Middle frontal gyrus (tissue), 1 donor: Measurements from ENCODE around the gene KCTD11.

Experiments used
- DNase-seq: peaks from one replicate; pipeline ENCODE4 v3.0.0-alpha.2; 2015; ENCODE audit warnings: low spot score; ENCODE audit errors: extremely low spot score

KCTD11 gene

DNA sequence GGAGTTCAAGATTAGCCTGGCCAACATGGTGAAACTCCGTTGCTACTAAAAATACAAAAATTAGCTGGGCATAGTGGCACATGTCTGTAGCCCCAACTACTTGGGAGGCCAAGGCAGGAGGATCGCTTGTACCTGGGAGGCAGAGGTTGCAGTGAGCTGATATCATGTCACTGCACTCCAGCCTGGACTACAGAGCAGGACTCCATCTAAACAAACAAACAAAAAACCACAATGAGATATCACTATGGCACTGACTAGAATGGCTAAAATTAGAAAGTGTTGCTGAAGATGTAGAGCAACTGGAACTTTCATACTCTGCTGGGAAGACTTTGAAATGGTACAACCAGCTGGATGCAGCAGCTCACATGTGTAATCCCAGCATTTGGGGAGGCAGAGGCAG is 22.4 kb downstream of the KCTD11 start:
- DNase-seq = no peak

DNA sequence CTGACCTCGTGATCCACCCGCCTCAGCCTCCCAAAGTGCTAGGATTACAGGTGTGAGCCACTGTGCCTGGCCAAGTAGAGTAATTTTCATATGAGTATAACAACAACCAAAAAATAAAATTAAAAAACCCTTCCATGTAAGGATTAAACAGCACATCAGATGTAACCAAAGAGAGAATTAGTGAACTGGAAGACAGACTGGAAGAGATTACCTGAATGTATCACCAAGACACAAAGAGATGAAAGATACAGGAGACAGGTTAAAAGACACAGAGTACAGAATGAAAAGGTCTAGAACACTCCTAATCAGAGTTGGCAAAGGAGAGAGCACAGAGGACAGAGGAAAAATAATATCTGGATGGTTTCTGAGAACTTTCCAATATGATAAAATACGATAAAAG is 27.2 kb downstream of the KCTD11 start:
- DNase-seq = no peak

DNA sequence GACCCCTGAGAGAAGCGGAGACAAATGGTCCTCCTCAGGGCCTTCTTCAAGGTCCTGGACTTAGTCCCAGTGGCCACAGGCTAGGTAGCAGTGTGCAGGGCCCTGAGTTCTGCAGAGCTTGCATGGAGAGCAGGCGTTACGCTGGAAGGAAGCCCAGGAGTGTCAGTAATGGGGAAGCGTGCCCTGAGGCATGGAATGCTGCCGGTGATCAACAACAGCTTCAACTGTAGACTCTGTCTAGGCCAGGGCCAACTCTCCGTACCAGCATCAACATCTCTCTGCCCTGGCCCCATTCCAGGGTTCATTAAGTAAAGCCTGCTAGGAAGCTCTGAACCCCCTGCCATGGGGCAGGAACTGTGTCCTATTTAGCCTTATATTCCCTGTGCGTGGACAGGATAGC is 28.4 kb downstream of the KCTD11 start:
- no peak for DNase-seq

DNA sequence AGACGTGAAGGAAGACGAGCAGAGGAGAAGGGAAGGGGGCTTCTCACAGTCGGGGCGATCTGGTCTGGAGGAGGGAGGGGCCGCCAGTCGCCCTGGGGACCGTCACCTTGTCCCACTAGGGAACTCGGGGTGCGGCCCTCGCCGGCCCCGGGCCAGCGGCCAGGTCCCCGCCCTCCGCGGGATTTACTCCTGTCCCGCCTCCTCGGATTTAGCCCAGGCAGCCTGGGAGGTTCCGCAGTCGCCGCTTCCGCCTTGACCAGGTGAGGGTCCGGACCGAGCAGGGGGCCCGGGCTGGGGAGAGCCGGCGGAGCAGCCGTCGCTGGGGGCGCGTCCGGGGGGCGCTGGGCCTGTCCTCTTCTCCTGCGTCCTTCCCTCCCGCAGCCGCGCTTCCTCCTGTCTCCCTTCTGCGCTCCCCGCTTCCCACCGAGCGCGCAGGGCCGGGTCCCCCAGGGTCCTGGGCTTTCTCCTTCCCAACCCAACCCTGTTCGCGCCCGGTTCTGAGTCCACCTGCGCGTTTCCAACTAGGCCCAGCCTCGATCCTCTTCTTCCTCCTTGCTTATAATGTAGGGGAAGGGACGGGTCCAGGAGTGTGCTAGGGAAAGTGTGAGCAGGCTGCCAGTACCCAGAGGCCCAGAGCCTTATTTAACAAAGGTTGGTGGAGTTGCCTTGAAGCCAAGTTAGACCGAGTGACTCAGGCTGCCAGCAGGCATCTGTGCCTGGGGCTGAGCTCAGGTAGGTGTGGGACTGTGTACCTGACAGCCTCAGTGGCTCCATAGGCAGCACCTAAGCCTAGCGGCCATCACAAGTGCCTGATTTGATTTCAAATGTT is 29.1 kb downstream of the KCTD11 start, which contains the start of gene TNK1:
TSS of gene TNK1 (plus strand) at position 235 of the 829 bp plus-strand sequence. CDS start 1,838 bp downstream, outside the sequence.
- DNase-seq = no peak

DNA sequence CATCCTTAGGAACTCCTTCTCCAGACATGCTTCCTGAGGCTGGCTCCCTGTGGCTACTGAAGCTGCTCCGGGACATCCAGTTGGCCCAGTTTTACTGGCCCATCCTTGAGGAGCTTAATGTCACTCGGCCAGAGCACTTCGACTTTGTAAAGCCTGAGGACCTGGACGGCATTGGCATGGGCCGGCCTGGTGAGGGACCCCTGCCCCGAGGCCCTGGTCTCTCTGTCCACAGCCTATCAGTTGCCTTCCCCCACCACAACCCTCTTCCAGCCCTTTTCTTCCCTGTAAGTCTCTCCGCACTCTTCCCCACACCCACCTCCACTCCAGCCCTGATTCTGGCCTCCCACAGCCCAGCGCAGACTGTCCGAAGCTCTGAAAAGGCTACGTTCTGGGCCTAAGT is 30.9 kb downstream of the KCTD11 start:
- no peak for DNase-seq

DNA sequence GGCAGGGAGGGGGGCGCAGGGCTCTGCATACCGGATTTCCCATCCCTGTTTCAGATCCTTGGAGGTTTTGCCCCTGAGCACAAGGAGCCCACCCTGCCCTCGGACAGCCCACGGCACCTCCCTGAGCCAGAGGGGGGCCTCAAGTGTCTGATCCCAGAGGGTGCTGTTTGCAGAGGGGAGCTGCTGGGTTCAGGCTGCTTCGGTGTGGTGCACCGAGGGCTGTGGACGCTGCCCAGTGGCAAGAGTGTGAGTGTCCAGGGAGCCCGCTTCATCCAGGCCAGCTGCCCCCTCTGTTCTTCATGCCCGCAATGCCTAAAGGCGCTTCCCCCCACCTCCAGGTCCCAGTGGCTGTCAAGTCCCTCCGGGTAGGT is 31.4 kb downstream of the KCTD11 start:
- DNase-seq = no peak

DNA sequence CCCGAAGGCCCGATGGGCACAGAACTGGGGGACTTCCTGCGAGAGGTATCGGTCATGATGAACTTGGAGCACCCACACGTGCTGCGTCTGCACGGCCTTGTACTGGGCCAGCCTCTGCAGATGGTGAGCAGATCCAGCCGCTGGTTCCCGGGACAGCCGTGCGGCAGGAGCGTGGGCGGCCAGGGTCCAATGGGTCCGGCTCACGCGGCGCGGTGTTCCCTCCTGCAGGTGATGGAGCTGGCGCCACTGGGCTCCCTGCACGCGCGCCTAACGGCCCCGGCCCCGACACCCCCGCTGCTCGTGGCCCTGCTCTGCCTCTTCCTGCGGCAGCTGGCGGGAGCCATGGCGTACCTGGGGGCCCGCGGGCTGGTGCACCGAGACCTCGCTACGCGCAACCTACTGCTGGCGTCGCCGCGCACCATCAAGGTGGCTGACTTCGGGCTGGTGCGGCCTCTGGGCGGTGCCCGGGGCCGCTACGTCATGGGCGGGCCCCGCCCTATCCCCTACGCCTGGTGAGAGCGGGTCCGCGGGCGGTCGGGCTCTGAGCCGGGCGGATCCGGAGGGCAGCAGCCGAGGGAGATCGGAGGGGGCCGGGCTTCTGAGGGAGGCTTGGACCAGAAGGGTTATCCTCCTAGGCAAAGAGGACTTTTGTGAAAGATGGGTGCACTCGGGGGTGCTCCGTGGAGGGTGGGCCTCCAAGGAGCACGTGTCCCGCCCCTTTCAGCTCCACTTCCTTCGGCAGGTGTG is 32.0 kb downstream of the KCTD11 start:
- no peak for DNase-seq

DNA sequence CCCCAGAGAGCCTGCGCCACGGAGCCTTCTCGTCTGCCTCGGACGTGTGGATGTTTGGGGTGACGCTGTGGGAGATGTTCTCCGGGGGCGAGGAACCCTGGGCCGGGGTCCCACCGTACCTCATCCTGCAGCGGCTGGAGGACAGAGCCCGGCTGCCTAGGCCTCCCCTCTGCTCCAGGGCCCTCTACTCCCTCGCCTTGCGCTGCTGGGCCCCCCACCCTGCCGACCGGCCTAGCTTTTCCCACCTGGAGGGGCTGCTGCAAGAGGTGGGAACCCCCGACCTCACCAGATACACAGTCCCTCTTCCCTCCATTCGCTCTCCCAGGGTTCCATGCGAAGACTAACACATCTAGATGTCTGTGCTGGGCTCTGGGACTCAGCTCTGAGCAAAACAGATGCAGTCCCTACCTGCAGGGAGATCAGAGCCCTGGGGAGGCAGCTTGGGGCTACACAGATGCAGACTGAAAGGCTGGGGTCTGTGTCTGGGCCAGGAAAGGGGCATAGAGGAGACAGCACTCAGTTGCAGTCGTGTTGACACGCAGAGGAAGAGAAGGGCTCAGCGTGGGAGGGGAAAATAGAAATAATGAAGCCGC is 32.6 kb downstream of the KCTD11 start:
- no peak for DNase-seq

DNA sequence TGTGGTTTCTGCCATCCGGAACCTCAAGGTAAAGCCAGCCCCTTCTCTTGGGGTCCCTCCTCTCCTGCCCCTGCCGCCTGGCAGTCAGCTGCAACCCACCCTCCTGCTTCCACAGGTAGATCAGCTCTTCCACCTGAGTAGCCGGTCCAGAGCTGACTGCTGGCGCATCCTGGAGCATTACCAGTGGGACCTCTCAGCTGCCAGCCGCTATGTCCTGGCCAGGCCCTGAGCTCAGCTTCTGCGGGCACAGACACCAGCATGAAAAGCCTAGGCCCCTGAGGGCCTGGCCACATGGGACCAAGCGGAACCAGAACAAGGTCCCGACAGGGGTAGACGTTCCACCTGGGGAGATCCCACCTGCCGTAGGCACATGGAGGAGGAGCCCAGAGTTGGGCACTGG is 36.9 kb downstream of the KCTD11 start:
- DNase-seq = no peak

DNA sequence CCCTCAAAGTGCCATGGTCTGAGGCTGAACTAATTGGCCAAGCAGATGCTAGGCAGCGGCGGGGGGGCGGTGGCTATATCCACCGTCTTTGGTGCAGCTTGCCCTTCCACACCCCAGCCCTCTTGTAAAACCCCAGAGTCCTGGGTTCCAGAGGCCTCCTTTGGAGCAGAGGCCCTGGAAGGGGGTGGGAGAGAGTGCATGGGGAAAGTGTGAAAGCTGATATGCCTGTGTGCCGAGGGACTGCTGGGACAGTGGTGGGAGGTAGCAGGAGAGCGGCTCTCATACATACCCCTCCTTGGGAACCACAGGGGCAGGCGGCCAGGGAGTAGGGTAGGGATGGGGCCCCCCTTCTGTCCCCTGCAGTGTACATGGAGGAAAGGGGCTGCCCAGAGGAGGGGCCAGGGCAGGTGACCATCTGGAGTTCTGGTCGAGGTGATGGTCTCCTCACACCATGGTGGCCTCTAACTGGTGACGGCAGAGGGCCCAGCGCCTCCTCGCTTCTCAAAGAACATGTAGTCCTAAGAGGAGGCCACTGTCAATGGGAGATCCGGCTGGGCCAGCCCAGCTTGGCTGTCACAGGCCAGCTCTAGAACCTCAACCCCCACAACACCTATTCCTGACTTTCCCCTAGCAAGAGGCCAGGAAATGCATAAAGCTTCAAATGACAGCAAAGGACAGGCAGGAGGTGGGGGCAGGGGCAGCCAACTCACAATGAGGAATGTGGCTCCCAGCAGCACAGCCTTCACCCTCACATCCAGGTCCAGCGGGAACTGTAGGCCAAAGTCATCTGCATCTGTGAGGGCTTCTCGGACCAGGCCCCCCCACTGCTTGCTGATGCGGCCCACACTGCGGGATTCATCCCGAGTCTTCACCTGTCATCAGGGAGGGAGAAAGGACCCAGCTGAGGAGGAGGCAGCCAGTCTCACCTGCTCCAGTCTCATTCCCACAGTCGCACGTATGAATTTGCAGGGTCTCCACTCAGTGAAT is 38.3 kb downstream of the KCTD11 start:
- no peak for DNase-seq

DNA sequence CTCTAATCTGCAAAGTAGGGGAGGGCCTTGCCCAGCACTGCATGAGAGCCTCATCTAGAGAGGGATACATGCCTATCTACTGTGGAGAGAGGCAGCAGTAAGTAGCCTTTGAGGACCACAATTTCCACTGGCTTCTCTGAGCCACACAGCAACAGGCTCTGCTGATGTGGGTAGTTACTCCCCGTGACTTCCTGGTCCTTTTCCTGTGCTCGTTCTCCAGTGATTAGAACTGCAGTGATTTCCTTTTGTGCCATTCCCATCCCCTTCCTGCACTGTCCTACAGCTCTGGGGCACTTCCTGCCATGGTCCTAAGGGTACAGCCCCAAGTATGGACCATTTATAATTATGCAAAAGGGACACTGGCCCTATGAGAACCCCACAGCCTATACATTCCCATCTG is 39.3 kb downstream of the KCTD11 start:
- no peak for DNase-seq

DNA sequence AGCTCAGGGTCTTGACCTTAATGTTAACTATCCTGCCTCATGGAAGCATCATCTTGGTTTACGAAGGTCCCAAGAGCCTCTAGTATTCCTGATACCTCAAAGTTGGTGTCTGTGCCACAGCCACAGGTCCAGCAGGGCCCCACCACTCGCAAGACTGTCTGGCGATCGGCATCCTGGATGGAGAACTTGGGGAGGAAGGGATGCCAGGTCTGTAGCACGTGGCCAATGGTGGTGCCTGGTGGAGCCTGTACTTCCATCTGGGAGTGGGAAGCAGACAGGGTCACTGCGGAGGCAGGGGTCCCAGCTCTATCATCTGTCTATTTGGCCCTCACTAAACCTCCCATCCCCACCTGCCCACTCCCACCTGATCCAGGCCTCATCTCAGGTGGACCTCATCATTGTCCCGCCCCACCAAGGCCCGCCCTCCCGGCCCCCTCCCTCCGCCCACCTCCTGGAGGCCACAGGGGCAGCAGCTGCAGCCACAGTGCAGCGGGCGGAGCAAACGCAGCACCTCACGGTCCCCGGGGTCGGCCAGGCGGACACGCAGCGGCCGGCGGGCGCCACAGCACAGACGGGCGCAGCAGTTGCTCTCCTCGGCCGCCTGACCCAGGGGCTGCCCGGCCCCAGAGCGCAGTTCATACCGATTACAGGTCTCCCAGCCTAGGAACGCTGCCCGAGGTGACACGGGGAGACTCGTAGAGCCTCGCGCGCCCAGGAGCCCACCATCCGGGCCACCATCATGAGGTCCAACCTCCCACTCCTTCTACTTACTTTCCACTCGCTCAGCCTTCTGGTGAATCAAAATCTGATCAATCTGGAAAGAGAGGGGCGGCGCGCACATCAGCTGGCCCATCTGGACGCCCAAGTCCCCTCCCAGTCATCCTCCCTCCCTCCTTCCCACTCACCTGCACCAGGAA is 41.0 kb downstream of the KCTD11 start:
- DNase-seq = no peak

DNA sequence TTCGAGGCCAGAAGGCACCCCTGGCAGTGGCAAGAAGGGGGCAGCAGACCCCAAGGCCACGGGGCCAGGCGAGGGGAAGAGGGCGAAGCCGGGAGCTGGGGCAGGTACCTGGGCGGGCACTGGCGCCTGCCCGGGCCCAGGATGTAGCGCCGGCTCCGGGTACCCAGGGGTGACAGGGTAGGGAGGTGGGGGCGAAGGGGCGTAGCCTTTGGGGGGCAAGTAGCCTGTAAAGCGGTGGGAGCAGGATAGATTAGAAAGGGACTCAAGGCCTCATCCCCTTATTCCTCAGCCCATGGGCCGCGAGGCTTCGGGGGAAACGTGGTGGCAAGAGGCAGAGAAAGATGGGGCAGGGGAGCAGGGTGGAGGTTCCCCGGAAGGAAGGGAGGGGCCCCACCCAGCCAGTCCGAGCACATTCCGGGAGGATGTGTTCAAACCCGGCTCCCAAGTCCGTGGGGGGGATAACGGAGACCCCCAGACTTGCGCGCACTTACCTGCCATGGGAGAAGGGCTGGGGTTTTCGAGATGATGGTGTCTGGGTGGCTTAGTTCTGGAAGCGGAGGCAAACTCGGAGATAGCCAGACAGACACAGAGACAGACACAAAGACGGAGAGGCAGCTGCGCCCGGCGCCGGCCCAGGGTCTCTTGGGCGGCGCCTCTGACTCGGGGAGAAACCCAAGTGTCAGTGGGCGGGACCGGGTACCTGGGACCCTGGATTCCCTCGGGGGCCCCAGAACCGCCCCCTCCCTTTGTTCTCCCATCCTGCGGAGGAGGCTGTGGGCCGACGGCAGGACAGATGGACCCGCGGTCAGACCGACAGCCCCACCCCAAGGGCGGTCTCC is 41.9 kb downstream of the KCTD11 start:
- DNase-seq = no peak

DNA sequence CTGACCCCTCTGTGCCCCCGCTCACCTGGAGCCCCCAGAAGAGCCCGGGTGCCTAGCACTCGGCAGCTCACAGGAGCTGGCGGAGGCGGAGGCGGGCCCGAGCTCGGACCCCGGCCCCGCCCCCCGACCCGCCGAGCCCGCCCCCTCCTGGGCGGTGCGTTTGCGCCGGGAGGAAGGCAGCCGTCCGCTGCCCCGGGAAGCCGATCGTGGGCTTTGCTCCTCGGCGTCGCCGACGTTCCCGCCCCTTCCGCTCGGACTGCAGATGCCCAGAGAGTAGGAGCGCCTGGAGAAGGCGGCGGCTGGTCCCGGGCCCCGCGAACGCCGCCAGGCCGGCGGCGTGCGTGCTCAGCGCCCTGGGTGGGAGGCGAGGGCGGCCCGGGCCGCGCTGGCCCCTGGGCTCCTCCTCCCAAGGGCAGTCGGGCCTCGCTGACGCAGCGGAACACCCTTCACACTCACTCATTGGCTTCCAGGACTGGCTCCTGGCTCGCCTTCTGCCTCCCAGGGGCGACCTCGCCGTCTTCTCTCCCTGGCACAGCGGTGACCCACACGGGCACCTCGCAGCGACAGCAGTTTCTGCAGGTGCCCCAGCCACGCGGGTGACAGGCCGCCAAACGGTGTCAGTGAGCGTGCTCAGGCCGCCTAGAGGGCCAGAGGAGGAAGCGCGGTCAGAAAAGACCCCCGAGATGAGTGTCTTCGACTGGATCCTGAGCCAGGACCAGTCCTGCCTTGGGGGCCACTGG is 42.7 kb downstream of the KCTD11 start, which contains the start of gene PLSCR3:
TSS of gene PLSCR3 (minus strand) at position 74 of the 740 bp plus-strand sequence. CDS start 415 bp downstream, outside the sequence.
- DNase-seq = peak; percentile 57

DNA sequence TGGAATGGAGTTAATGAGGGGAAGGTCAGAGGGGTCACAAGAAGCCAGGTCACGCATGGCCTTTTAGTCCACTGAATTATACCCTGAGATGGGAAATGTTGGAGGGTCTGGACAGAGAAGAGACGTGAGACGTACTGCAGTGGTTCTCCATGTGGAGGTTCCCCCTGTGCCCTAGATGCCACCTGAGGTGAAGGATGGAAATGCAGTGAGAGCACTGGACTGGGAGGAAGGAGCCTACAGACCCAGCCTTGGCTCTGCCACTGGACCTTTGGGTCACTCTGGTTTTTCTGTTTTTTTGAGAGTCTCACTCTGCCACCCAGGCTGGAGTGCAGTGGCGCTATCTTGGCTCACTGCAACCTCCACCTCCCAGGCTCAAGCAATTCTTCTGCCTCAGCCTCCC is 44.2 kb downstream of the KCTD11 start:
- DNase-seq = no peak

DNA sequence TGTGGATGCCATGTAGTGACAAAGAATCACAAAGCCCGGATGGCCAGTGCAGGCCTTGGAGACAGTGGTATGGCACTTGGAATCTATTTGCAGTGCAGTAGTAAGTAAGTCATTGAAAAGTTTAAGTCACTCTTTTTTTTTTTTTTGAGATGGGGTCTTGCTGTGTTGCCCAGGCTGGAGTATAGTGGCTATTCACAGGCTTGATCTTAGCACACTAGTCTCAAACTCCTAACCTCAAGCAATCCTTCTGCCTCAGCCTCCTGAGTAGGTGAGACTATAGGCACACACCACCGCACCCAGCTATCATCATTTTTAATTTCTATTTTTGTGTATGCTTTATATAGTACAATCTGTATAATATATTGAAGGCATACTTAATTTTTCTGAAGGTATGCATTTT is 46.6 kb downstream of the KCTD11 start:
- no peak for DNase-seq

DNA sequence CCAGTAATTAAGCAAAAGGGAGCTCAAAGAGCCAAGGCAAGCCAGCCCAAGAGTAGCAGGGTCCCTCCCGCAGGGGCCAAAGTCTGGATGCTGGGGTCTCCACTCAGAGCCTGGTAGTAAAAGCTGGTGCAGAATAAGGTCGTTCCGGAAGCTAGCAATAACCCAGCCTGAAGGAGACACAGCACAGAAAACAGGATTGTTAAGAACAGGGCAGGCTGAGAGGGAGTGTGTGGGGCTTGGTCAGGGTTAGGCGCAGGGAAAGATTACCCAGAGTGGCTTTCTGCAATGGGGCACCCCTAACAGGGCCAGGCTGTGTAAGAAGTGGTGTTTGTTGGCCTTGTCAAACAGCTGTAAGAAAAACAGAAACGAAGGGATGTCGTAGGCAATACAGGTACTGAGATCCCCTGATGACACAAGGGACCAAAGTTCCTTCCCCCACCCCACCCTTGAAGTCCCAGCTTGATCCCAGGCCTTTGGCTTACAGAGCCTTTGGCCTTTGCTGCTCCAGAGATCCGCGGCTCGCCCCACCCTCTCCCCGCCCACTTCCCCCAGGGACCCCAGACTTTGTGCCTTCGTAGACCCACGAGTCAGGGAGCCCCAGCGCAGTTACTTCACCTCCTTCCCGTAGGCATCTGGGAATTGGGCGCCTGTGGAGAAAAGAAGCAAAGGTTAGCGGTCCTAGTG is 51.2 kb downstream of the KCTD11 start:
- no peak for DNase-seq

DNA sequence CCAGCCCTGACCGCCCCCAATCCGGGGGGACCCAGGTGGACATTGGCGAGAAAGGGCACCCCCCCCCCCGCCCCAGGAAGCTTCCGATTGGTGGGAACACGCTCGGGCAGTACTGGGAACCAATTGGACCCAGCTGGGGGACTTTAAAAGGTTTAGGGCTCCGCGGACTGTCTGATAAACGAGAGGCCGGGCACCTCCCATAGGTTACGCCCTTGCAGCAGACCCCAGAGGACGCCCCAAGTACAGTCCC is 51.7 kb downstream of the KCTD11 start:
- no peak for DNase-seq
